Measurements from ENCODE around the gene STARD13.

STARD13 gene

DNA sequence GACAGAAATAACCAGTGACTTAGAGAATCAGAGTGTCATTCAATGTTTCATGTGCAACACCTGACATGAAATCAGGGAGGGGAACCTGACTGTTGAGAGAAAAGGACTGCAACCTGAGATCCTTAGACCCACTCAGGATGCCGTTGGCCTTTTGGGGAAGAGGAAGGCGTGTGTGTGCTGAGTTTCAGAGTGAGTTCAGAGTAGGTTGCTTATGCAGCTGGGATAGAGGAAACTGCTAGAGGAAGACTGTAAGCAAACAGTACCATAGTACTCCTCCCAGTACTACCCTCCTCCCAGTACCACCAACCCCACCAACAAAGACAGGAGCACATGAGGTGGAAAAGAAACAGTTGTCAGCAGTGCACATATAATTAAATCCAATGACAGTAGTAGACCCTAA is 205.6 kb downstream of the STARD13 start:
- DNase-seq, result no peak

DNA sequence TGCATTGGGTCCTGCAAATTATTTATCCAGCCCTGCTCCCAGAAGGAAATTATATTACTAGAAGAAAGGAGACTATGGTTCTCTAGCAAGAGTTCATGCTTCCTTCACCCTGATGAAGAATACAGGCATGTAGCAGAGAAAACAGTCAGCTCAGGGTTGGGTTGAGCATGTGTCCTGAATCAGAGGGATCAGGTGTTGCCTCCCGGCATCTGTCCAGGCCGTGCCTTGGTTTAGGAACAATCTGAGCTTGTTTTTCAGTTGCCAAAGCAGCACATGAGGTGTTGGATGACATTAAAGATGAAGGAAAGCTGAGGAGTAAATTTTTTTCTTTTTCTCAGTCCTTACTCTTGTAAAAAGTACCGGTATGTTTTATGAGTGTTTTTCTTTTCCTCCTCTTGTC is 207.3 kb downstream of the STARD13 start:
- no peak for DNase-seq

DNA sequence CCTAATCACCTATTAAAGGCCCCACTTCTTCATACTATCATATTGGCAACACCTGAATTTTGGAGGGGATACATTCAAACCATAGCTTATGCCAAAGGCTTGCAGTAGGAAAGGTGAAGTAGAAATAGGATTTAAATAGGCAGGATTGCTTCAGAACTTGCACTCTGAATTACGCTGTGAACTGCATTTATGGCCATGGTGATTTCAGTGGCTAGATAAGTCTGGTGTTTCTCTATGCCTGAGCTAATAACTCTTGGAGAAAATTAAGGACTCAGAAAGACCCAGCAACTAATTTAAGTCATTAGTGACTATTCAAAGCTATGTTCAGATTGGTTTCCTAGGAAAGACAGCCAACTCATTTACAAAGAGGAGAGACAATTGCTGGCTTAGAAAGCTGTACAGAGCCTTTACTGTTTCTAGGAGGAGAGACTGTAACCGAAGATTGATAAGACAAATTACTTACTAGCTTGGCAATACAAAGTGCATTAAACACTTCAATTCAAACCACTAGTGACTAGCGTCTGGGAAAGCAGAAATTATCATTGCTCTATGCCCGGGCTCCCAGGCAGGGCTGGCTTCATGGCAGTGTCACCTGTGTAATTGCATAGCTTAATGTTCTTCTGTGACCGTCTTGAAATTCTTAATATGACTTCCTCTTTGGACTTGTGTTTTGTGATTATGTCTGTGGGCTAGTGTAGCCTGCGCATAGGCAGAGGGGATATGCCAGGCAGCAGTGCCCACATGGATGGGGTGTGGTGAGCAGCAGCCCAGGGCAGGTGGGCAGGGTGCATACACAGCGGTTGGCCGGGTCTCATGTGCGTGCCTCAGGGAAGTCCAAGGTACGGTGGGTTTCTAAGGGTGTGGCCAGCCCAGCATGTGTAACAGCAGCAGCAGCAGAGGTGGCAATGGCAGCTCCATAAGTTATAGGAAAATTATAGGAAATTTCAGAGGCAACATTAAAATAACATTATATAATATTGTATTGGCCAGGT is 209.3 kb downstream of the STARD13 start:
- DNase-seq, result no peak

- DNase-seq, result no peak
These were observed 212.2 kb downstream of the STARD13 start for GRCh38 chr13:33073338-33073737.

GRCh38 chr13:33072759-33073158 is 212.8 kb downstream of the STARD13 start:
- no peak for DNase-seq

DNA sequence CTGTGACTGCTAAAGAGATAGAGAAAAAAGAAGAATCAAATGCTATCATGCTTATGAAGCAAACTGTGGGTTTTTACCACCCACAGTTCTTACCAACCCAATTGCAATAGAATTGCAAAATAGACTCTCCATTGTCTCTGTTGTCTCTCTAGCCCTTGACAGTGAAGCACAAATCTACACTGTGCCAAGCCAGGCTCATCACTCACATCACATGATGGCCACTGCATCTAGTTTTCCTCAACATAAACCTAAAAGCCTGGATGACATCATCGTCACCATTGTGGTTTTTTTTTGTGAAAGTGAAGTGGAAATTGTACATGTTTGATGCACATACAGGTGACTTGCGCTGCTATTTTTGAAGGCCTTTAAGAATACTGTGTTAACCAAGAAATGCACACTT is 213.3 kb downstream of the STARD13 start:
- DNase-seq, result no peak

GRCh38 chr13:33070713-33071112 is 214.8 kb downstream of the STARD13 start:
- no peak for DNase-seq

- DNase-seq, result no peak
These were observed 216.2 kb downstream of the STARD13 start for GRCh38 chr13:33069365-33069764.

DNA sequence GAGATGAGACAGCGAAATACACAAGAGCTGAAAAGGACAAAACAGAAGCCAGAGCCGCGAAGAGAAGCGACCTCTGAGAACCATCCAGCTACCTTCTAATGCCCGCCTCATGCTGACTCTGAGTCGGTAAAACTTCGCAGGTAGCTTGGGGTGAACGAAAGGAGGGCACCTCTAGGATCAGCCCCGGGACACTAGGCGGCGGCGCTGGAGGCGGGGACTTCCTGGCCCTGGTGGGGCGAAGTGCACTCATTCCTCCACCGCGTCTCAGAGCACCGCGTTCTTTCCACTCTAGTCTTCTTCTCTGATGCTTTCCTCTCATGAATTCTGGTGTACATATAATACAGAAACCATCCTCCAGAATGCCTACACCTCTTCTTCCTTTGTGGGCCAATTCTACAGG is 219.2 kb downstream of the STARD13 start:
- no peak for DNase-seq

DNA sequence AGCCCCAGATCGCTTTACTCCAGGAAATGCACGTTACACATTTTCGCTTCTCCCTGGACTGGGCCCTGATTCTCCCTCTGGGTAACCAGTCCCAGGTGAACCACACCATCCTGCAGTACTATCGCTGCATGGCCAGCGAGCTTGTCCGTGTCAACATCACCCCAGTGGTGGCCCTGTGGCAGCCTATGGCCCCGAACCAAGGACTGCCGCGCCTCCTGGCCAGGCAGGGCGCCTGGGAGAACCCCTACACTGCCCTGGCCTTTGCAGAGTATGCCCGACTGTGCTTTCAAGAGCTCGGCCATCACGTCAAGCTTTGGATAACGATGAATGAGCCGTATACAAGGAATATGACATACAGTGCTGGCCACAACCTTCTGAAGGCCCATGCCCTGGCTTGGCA is 224.7 kb downstream of the STARD13 start:
- no peak for DNase-seq

DNA sequence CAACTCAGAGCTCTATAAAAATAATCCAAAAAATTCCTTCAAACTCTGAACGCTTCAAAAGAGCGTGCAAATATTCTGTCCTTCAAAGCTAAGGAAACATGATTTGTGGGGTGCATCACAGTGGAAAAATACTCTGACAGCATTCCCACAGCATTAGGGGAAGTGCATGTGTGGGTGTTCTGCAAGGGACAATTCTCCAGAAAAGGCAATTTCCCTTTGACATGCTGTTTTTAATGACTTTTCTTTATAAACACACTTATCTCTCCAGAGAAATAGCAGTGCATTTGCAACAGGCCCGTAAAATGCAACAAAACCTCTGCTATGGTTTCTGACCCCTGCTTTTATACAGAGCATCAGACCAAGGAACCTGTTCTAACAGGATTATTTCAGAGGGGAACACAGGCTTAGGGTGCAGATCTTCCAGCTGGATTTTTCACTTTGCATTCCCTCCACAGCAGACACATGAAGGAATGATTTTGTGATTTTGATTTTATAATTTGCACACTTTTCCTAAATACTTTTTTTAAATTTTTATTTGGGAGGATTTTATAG is 226.7 kb downstream of the STARD13 start:
- no peak for DNase-seq

DNA sequence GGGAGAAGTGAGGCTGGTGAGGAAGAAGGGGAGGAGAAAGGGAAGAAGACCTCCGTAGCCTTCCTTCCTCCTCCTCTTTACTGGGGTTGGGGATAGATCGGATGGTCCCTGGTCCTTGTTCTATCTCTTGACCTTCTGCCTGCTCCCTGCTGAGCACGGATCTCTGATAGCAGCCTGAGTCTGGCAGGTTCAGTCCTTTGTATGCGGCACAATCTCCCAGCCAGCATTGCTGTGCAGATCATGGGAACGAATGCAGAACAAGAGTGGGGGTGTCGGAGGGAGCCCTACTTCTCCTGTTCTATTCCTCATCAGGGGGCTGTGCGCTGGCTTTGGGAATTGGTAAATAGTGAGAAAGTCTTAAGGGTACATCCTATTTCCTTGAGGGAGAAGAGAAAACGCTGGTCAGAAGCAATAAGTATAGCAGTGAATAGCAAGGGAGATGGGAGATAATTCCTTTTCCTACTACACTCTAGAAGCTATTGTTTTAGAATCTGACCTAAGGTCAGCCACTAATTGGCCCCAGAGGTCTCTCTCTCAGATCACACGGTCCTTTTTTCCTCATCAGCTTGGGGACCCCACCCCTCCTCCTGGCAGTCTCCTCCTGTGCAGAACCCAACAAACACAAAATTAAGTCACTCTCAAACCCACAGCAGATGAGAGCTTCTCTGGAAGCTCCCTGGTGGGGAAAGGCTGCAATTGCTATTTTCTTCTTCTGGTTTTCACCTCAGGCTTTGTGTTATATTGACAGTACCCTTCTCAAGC is 228.4 kb downstream of the STARD13 start:
- no peak for DNase-seq

DNA sequence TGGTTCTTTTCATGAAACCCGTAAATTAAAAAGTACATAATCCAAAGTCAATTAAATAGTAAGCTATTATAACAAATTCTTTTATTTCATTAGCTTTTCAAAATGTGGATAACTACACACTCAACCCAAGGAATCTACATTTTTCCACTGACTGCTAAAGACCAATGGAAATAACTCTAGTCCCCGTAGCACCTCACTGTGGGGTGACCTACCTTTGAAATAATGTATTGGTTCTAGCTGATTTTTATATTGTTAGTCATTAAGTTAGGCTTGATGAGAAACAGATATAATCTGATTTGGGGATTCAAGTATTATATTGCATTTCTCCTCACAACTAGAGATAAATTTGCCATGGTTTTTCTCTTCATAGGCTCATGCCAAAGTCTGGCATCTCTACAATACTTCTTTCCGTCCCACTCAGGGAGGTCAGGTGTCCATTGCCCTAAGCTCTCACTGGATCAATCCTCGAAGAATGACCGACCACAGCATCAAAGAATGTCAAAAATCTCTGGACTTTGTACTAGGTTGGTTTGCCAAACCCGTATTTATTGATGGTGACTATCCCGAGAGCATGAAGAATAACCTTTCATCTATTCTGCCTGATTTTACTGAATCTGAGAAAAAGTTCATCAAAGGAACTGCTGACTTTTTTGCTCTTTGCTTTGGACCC is 232.0 kb downstream of the STARD13 start:
- no peak for DNase-seq

Data from NCI-H2029 treated with DMSO at 0.1 percent for 48 hours (cell line).